Type B pancreatic cell (in vitro differentiated cells): ENCODE measurements around the gene TRIM44. TPM values are rescaled to one million over a fixed set of nuclear protein-coding genes. Genes with fewer than 3 reads are reported as not detected.

Experiments used
- DNase-seq: peaks from one replicate; pipeline ENCODE4 v3.0.0; 2021; ENCODE audit warnings: mixed read lengths; ENCODE audit not compliant: unreplicated experiment; ENCODE audit errors: extremely low spot score
- H3K27ac Mint-ChIP-seq: 2 replicates; pipeline ENCODE4 v1.8.0; 2021; ENCODE audit warnings: mild to moderate bottlenecking, mixed read lengths
- H3K27me3 Mint-ChIP-seq: 2 replicates; pipeline ENCODE4 v1.8.0; 2021; ENCODE audit warnings: mixed read lengths
- H3K36me3 Mint-ChIP-seq: 2 replicates; pipeline ENCODE4 v1.8.0; 2021; ENCODE audit warnings: mixed read lengths
- H3K4me1 Mint-ChIP-seq: one replicate; pipeline ENCODE4 v1.8.0; 2021; ENCODE audit warnings: mixed read lengths; ENCODE audit not compliant: unreplicated experiment
- H3K4me3 Mint-ChIP-seq: 2 replicates; pipeline ENCODE4 v1.8.0; 2021; ENCODE audit warnings: mild to moderate bottlenecking, mixed read lengths
- H3K9me3 Mint-ChIP-seq: 2 replicates; pipeline ENCODE4 v1.8.0; 2021; ENCODE audit warnings: mixed read lengths
- total RNA-seq: library from RNA; stranded (reverse); gene quantifications from 2 replicates; pipeline ENCODE4 v1.2.1, GENCODE V29; 2021; ENCODE audit warnings: low replicate concordance
- TF ChIP-seq, protein P1 (sequence below): fragments of 200-600 bp; sonication (generic); conservative IDR thresholded peaks from 2 replicates; pipeline ENCODE4 v1.5.0; 2021; ENCODE audit warnings: antibody characterized with exemption, mild to moderate bottlenecking

Gene TRIM44
- total RNA-seq, 1 donor from 2014 or later: 70.6 TPM

DNA sequence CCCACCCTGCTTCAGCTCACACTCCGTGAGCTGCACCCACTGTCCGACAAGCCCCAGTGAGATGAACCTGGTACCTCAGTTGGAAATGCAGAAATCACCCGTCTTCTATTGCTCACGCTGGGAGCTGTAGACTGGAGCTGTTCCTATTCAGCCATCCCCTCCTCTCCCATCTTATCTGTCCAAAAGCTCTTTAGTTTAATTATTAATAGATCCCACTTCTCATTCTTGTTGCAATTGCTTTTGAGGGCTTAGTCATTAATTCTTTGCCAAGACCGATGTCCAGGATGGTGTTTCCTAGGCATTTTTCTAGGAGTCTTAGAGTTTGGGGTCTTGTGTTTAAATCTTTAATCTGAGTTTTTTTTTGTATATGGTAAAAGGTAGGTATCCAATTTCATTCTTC, 116.8 kb downstream of the TRIM44 start:
- Mint-ChIP-seq H3K9me3 (no peaks in the 10 kb centered on the region), H3K36me3 (peaks cover 7% of the 10 kb centered on the region), H3K4me3 (no peak overlapping the region), H3K4me1 (peaks cover 14% of the 10 kb centered on the region), H3K27ac (no peak overlapping the region), H3K27me3 (no peaks in the 10 kb centered on the region)
- TF ChIP-seq, protein P1, sequence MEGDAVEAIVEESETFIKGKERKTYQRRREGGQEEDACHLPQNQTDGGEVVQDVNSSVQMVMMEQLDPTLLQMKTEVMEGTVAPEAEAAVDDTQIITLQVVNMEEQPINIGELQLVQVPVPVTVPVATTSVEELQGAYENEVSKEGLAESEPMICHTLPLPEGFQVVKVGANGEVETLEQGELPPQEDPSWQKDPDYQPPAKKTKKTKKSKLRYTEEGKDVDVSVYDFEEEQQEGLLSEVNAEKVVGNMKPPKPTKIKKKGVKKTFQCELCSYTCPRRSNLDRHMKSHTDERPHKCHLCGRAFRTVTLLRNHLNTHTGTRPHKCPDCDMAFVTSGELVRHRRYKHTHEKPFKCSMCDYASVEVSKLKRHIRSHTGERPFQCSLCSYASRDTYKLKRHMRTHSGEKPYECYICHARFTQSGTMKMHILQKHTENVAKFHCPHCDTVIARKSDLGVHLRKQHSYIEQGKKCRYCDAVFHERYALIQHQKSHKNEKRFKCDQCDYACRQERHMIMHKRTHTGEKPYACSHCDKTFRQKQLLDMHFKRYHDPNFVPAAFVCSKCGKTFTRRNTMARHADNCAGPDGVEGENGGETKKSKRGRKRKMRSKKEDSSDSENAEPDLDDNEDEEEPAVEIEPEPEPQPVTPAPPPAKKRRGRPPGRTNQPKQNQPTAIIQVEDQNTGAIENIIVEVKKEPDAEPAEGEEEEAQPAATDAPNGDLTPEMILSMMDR: no peak
- no peak for DNase-seq

DNA sequence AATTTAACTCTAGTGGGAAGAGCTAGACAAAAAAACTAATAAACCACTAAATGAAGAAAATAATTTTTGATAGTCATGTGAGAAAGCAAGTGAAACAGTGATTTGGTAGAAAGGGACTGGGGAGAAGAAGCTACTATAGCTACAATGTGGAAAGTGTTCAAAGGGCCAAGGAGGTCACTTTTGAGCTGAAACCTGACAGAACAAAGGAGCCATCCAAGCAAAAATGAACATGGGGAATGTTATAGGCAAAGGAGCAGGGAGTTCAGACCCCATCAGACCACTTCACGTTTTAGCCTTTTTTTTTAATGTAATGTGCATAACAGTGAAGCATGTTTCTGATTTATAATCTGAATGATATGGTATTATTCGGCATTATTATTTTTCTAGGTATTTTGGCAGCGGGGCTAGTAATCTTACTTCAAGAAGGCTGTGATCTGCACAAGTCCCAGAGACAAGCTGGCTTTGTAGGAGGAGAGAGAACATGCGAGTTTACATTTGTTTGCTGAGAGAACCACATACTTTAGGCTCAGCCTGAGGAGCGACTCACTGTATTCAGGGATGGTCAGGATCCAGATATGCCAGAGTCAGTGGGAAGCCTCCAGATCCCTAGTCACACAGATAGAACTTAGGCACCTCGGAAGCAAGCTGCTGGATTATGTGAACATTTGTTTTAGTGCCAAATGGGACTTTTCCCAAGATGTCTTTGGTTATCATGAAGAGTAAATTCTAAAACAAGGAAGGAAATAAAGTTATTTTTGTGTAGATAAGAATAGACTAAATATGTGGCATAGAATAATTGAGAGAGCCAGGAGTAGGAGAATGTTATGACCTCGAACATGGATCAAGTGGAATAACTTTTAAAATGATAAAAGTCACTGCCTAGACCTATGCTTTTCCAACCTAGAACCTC, 118.6 kb downstream of the TRIM44 start:
- Mint-ChIP-seq H3K4me1 (peaks cover 16% of the 10 kb centered on the region), H3K27ac (no peak overlapping the region), H3K27me3 (no peaks in the 10 kb centered on the region), H3K4me3 (no peak overlapping the region), H3K9me3 (no peaks in the 10 kb centered on the region), H3K36me3 (peaks cover 3% of the 10 kb centered on the region)
- TF ChIP-seq, protein P1: no peak
- no peak for DNase-seq

DNA sequence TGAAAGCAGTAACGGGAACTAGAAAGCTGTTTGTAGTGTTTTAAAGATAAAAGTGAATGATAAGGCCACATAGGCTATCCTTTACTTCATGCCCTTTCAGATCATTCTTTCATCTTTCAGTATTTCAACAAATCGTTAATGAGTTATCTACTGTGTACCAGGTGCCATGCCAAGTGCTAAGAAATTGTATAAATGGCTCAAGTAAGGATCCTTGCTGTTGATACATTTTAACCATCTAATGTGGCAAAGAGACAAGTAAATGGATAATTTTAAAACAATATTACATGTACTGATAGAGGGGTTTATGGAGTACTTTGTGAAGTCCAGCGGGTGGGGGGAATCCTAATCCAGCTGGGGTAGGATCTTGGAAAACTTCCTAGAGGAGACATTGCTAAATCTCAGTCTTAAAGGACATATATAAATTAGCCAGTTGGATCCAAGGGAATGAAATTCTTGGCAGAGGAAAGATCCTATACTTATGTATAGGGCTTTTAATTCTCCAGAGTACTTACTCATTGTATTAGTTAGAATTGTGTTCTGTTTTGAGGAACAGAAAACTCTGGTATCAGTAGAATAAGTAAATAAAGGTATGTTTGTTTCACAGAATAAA, 119.4 kb downstream of the TRIM44 start:
- Mint-ChIP-seq H3K4me1 (peaks cover 24% of the 10 kb centered on the region), H3K36me3 (no peaks in the 10 kb centered on the region), H3K9me3 (no peaks in the 10 kb centered on the region), H3K27me3 (no peaks in the 10 kb centered on the region), H3K4me3 (no peak overlapping the region), H3K27ac (no peak overlapping the region)
- DNase-seq: no peak
- TF ChIP-seq, protein P1: no peak

DNA sequence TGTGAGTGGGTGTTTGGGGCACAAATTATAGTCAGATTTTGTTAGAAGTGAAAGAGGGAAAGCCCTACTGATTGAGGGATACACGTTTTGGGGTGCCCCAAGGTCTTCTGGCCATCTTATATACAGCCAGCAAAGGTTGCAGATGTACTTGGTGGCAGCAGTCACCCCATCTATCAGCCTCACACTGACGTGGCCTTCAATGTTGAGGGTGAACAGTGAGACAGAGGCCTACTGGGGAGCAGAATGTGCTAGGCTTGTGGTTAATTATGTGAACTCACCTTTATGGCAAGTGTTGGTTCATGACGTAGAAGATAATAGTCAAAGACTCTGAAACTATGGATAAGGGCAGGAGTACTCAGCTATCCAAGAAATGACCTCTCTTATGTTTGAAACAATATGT, 121.2 kb downstream of the TRIM44 start:
- Mint-ChIP-seq H3K9me3 (no peaks in the 10 kb centered on the region), H3K27ac (no peak overlapping the region), H3K36me3 (no peaks in the 10 kb centered on the region), H3K4me1 (peaks cover 42% of the 10 kb centered on the region), H3K27me3 (no peaks in the 10 kb centered on the region), H3K4me3 (no peak overlapping the region)
- TF ChIP-seq, protein P1: no peak
- no peak for DNase-seq

DNA sequence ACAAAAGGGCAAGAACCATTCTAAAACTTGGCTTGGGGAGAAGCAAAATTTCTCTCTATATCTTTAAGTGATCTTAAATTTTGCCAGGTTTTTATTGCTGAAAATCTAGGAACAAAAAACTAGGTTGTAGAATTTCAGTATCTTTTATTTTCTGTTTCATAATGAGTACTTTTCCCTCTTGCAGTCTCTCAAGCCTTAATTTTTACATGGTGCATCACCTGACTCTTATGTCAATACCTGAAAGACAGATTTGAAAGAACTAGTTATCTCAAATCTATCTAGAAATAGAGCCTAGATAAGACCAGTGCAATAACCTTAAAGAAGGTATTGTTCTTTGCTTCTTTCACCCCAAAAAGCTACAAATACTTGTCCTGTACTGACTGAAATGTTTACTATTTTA, 122.1 kb downstream of the TRIM44 start:
- TF ChIP-seq, protein P1: no peak
- Mint-ChIP-seq H3K36me3 (no peaks in the 10 kb centered on the region), H3K27ac (no peak overlapping the region), H3K27me3 (no peaks in the 10 kb centered on the region), H3K4me3 (no peak overlapping the region), H3K4me1 (peaks cover 46% of the 10 kb centered on the region), H3K9me3 (no peaks in the 10 kb centered on the region)
- DNase-seq: no peak
